ENCODE data around the gene IFI27L1. TPM values are rescaled to one million over a fixed set of nuclear protein-coding genes. Genes with fewer than 3 reads are reported as not detected.

IFI27L1 gene
- total and polyA plus RNA-seq, 2 donors (not counting 3 experiments of a cell fraction or from before 2014, with no cell fraction given): 31.1 to 38.1 TPM

GRCh38 chr14:94087891-94088290 lies 6.8 kb downstream of the IFI27L1 start:
- H3K27ac ChIP-seq (ENCODE audit: insufficient read depth, low read depth, low read length): no peak overlapping the region
- DNase-seq (ENCODE audit: low read depth, low spot score) (no peak), FAIRE-seq (no peak)
- no peaks in the 10 kb centered on the region for H3K27me3 ChIP-seq (ENCODE audit: control insufficient read depth in 2 of 2, insufficient read depth in 2 of 2, low read length in 2 of 2)
- intact Hi-C loops (cut with micrococcal nuclease): no loop called here
- CTCF ChIA-PET: no interaction called here
- TF ChIP-seq MAX (IDR thresholded peaks at IDR 0.05; ENCODE audit: insufficient read depth, insufficient read length) (no peak), POLR2AphosphoS5 (IDR thresholded peaks at IDR 0.05; ENCODE audit: insufficient read depth, low read depth, low read length) (no peak), EZH2 (IDR thresholded peaks at IDR 0.05; ENCODE audit: borderline replicate concordance, low read depth, low read length, severe bottlenecking) (no peak)
- H3K36me3 ChIP-seq (ENCODE audit: control insufficient read depth in 2 of 2, extremely low read depth in 1 of 2, insufficient read depth in 2 of 2, low read length in 2 of 2): no peaks in the 10 kb centered on the region
- BruUV-seq (replicated peaks): no TSS peak
- H3K9me3 ChIP-seq (replicated peaks; ENCODE audit: control insufficient read depth, insufficient read depth, low read length): no peaks in the 10 kb centered on the region
- dilution Hi-C loops (cut with MboI; ENCODE audit: extremely low pct_ligation_motif_present, low sequenced_read_pairs): no loop called here
- POLR2A ChIA-PET: no interaction called here
- no peaks in the 10 kb centered on the region for H3K79me2 ChIP-seq (ENCODE audit: control insufficient read depth, insufficient read depth, low read length)
- H3K4me3 ChIP-seq (replicated peaks in 1 of 3; ENCODE audit: insufficient read depth in 1 of 3, low read depth in 1 of 3, low read length in 3 of 3): no peak overlapping the region
- H3K9ac ChIP-seq (replicated peaks; ENCODE audit: extremely low read depth, insufficient read depth, low read length): no peak overlapping the region
- no peaks in the 10 kb centered on the region for H3K9me1 ChIP-seq (replicated peaks; ENCODE audit: control insufficient read depth, extremely low read depth, insufficient read depth, low read length)
- H3K4me2 ChIP-seq (ENCODE audit: insufficient read depth, low read length): no peak overlapping the region
- no peak overlapping the region for H2AFZ ChIP-seq (ENCODE audit: low read depth, low read length)
- no peaks in the 10 kb centered on the region for H3K4me1 ChIP-seq (ENCODE audit: control insufficient read depth, extremely low read depth, insufficient read depth, low read length)
- no peaks in the 10 kb centered on the region for H4K20me1 ChIP-seq (replicated peaks; ENCODE audit: control insufficient read depth, extremely low read depth, insufficient read depth, low read length)

- H3K27ac ChIP-seq (ENCODE audit: insufficient read depth, low read depth, low read length): no peak overlapping the region
- ChIA-PET CTCF (no interaction called here), POLR2A (no interaction called here)
- no peaks in the 10 kb centered on the region for H3K36me3 ChIP-seq (ENCODE audit: control insufficient read depth in 2 of 2, extremely low read depth in 1 of 2, insufficient read depth in 2 of 2, low read length in 2 of 2)
- H3K27me3 ChIP-seq (ENCODE audit: control insufficient read depth in 2 of 2, insufficient read depth in 2 of 2, low read length in 2 of 2): no peaks in the 10 kb centered on the region
- FAIRE-seq: no peak
- no peaks in the 10 kb centered on the region for H3K9me1 ChIP-seq (replicated peaks; ENCODE audit: control insufficient read depth, extremely low read depth, insufficient read depth, low read length)
- no TSS peak for BruUV-seq (replicated peaks)
- no peak for DNase-seq (ENCODE audit: low read depth, low spot score)
- no peaks in the 10 kb centered on the region for H3K9me3 ChIP-seq (replicated peaks; ENCODE audit: control insufficient read depth, insufficient read depth, low read length)
- H3K79me2 ChIP-seq (ENCODE audit: control insufficient read depth, insufficient read depth, low read length): no peaks in the 10 kb centered on the region
- dilution Hi-C loops (cut with MboI; ENCODE audit: extremely low pct_ligation_motif_present, low sequenced_read_pairs) (no loop called here), intact Hi-C loops (cut with micrococcal nuclease) (no loop called here)
- H3K4me2 ChIP-seq (ENCODE audit: insufficient read depth, low read length): no peak overlapping the region
- no peak overlapping the region for H3K4me3 ChIP-seq (replicated peaks in 1 of 3; ENCODE audit: insufficient read depth in 1 of 3, low read depth in 1 of 3, low read length in 3 of 3)
- no peaks in the 10 kb centered on the region for H4K20me1 ChIP-seq (replicated peaks; ENCODE audit: control insufficient read depth, extremely low read depth, insufficient read depth, low read length)
- H3K4me1 ChIP-seq (ENCODE audit: control insufficient read depth, extremely low read depth, insufficient read depth, low read length): no peaks in the 10 kb centered on the region
- no peak overlapping the region for H3K9ac ChIP-seq (replicated peaks; ENCODE audit: extremely low read depth, insufficient read depth, low read length)
- H2AFZ ChIP-seq (ENCODE audit: low read depth, low read length): no peak overlapping the region
- TF ChIP-seq POLR2A (IDR thresholded peaks at IDR 0.05; ENCODE audit: low read depth, low read length) (no peak), CTCF (IDR thresholded peaks at IDR 0.05; ENCODE audit: extremely low read depth in 1 of 2, insufficient read depth in 1 of 2, low read depth in 1 of 2, low read length in 2 of 2) (no peak), FOS (IDR thresholded peaks at IDR 0.05; ENCODE audit: borderline replicate concordance, insufficient read depth, low read length) (no peak), EZH2 (IDR thresholded peaks at IDR 0.05; ENCODE audit: borderline replicate concordance, low read depth, low read length, severe bottlenecking) (no peak), MAX (IDR thresholded peaks at IDR 0.05; ENCODE audit: insufficient read depth, insufficient read length) (no peak), POLR2AphosphoS5 (IDR thresholded peaks at IDR 0.05; ENCODE audit: insufficient read depth, low read depth, low read length) (no peak), MYC (IDR thresholded peaks at IDR 0.05; ENCODE audit: low read depth, low read length) (no peak), GATA2 (IDR thresholded peaks at IDR 0.05; ENCODE audit: insufficient read depth, insufficient read length, low read depth, low read length) (no peak), JUN (IDR thresholded peaks at IDR 0.05; ENCODE audit: borderline replicate concordance, insufficient read depth, insufficient read length, low read depth) (no peak)
Measured at GRCh38 chr14:94088516-94088915, 7.4 kb downstream of the IFI27L1 start.

All from endothelial cell of umbilical vein (primary cell).